HEK293 (cell line): ENCODE measurements around the gene WDFY2.

ENCODE experiments used
- BCL11B ChIP-seq: fragments of 450-650 bp; formaldehyde crosslinking; IDR thresholded peaks from 2 replicates; pipeline ENCODE4 v1.5.1; 2016; ENCODE audit warnings: low read depth, missing biosample characterization, missing genetic modification characterization
- EGR2 ChIP-seq: fragments of 450-650 bp; formaldehyde crosslinking; IDR thresholded peaks from 2 replicates; pipeline ENCODE4 v1.5.1; 2016; ENCODE audit warnings: low read depth, missing biosample characterization, missing genetic modification characterization
- HOXA7 ChIP-seq: sonication (generic); formaldehyde crosslinking; IDR thresholded peaks from 2 replicates; pipeline ENCODE4 v1.8.1; 2022; ENCODE audit warnings: missing genetic modification reagents, borderline replicate concordance
- KLF1 ChIP-seq: fragments of 450-650 bp; formaldehyde crosslinking; IDR thresholded peaks from 2 replicates; pipeline ENCODE4 v1.5.1; 2016; ENCODE audit warnings: missing biosample characterization, missing genetic modification characterization
- MZF1 ChIP-seq: fragments of 450-650 bp; formaldehyde crosslinking; IDR thresholded peaks from 2 replicates; pipeline ENCODE4 v1.5.1; 2017; ENCODE audit warnings: missing biosample characterization, missing genetic modification characterization, borderline replicate concordance
- RBAK ChIP-seq: fragments of 450-650 bp; formaldehyde crosslinking; IDR thresholded peaks from 2 replicates; pipeline ENCODE4 v1.5.1; 2016; ENCODE audit warnings: missing biosample characterization, missing genetic modification characterization
- SP7 ChIP-seq: fragments of 450-650 bp; formaldehyde crosslinking; IDR thresholded peaks from 2 replicates; pipeline ENCODE4 v1.5.1; 2016; ENCODE audit warnings: missing biosample characterization, missing genetic modification characterization
- YY2 ChIP-seq: fragments of 450-650 bp; formaldehyde crosslinking; IDR thresholded peaks from 2 replicates; pipeline ENCODE4 v1.5.1; 2016; ENCODE audit warnings: missing biosample characterization, missing genetic modification characterization
- ZBTB8A ChIP-seq: fragments of 450-650 bp; formaldehyde crosslinking; IDR thresholded peaks from 2 replicates; pipeline ENCODE4 v1.5.1; 2016; ENCODE audit warnings: missing biosample characterization, missing genetic modification characterization
- ZEB2 ChIP-seq: fragments of 450-650 bp; formaldehyde crosslinking; IDR thresholded peaks from 2 replicates; pipeline ENCODE4 v1.5.1; 2016; ENCODE audit warnings: missing biosample characterization, missing genetic modification characterization
- ZFP41 ChIP-seq: fragments of 450-650 bp; formaldehyde crosslinking; IDR thresholded peaks from 2 replicates; pipeline ENCODE4 v1.5.1; 2016; ENCODE audit warnings: missing biosample characterization, missing genetic modification characterization, borderline replicate concordance
- ZNF274 ChIP-seq, 2 experiments: fragments of 200-500 bp in 1 of 2; fragments of 450-650 bp in 1 of 2; sonication (Bioruptor generic) in 1 of 2; formaldehyde crosslinking in 1 of 2; IDR thresholded peaks; 2 replicates each; pipeline versions ENCODE4 v1.5.1 to v1.6.1; 2014 to 2016; ENCODE audit warnings: borderline replicate concordance in 1 of 2, inconsistent platforms in 1 of 2, low read length in 1 of 2, missing biosample characterization in 1 of 2, missing genetic modification characterization in 1 of 2
- ZNF354C ChIP-seq: fragments of 450-650 bp; formaldehyde crosslinking; IDR thresholded peaks from 2 replicates; pipeline ENCODE4 v1.5.1; 2016; ENCODE audit warnings: missing biosample characterization, missing genetic modification characterization, low read depth, borderline replicate concordance
- ZNF394 ChIP-seq: fragments of 450-650 bp; formaldehyde crosslinking; IDR thresholded peaks from 2 replicates; pipeline ENCODE4 v1.5.1; 2016; ENCODE audit warnings: missing biosample characterization, missing genetic modification characterization, mild to moderate bottlenecking, moderate library complexity, borderline replicate concordance
- ZNF423 ChIP-seq: fragments of 450-650 bp; formaldehyde crosslinking; IDR thresholded peaks from 2 replicates; pipeline ENCODE4 v1.5.1; 2016; ENCODE audit warnings: missing biosample characterization, missing genetic modification characterization
- ZNF548 ChIP-seq: fragments of 450-650 bp; formaldehyde crosslinking; IDR thresholded peaks from 2 replicates; pipeline ENCODE4 v1.5.1; 2016; ENCODE audit warnings: missing biosample characterization, missing genetic modification characterization
- ZNF549 ChIP-seq: fragments of 450-650 bp; IDR thresholded peaks from 2 replicates; pipeline ENCODE4 v1.5.1; 2018; ENCODE audit warnings: missing biosample characterization, missing genetic modification characterization, mild to moderate bottlenecking, inconsistent platforms, moderate library complexity
- ZNF596 ChIP-seq: fragments of 450-650 bp; IDR thresholded peaks from 2 replicates; pipeline ENCODE4 v1.5.0; 2018; ENCODE audit warnings: missing biosample characterization, mild to moderate bottlenecking, missing genetic modification characterization, moderate library complexity
- ZNF629 ChIP-seq: fragments of 450-650 bp; formaldehyde crosslinking; IDR thresholded peaks from 2 replicates; pipeline ENCODE4 v1.5.1; 2017; ENCODE audit warnings: missing biosample characterization, missing genetic modification characterization
- ZNF707 ChIP-seq: fragments of 450-650 bp; formaldehyde crosslinking; IDR thresholded peaks from 2 replicates; pipeline ENCODE4 v1.5.1; 2016; ENCODE audit warnings: missing biosample characterization, missing genetic modification characterization
- ZNF76 ChIP-seq: fragments of 450-650 bp; formaldehyde crosslinking; IDR thresholded peaks from 2 replicates; pipeline ENCODE4; 2016; ENCODE audit warnings: low read depth, missing biosample characterization, missing genetic modification characterization, borderline replicate concordance
- ZNF768 ChIP-seq: fragments of 450-650 bp; formaldehyde crosslinking; IDR thresholded peaks from 2 replicates; pipeline ENCODE4 v1.5.1; 2018; ENCODE audit warnings: missing biosample characterization, mild to moderate bottlenecking, missing genetic modification characterization
- TF ChIP-seq, protein P1 (sequence below): fragments of 450-650 bp; formaldehyde crosslinking; IDR thresholded peaks from 2 replicates; pipeline ENCODE4 v1.5.1; 2016; ENCODE audit warnings: missing biosample characterization, missing genetic modification characterization, low read depth
- TF ChIP-seq, protein P2 (sequence below): fragments of 450-650 bp; formaldehyde crosslinking; optimal IDR thresholded peaks from 2 replicates; pipeline ENCODE3; 2016; ENCODE audit warnings: missing biosample characterization, mild to moderate bottlenecking, missing genetic modification characterization
- TF ChIP-seq, protein P3 (sequence below): fragments of 450-650 bp; IDR thresholded peaks from 2 replicates; pipeline ENCODE4 v1.5.1; 2018; ENCODE audit warnings: missing biosample characterization, mild to moderate bottlenecking, missing genetic modification characterization
- TF ChIP-seq, protein P4 (sequence below): fragments of 450-650 bp; formaldehyde crosslinking; IDR thresholded peaks from 2 replicates; pipeline ENCODE4 v1.5.1; 2016; ENCODE audit warnings: missing biosample characterization, missing genetic modification characterization
- TF ChIP-seq, protein P5 (sequence below): fragments of 450-650 bp; formaldehyde crosslinking; conservative IDR thresholded peaks from 2 replicates; pipeline ENCODE4 v1.5.1; 2016; ENCODE audit warnings: low read depth, missing biosample characterization, missing genetic modification characterization
- TF ChIP-seq, protein P6 (sequence below): fragments of 450-650 bp; formaldehyde crosslinking; IDR thresholded peaks from 2 replicates; pipeline ENCODE4 v1.5.1; 2016; ENCODE audit warnings: missing biosample characterization, missing genetic modification characterization

WDFY2 gene

DNA sequence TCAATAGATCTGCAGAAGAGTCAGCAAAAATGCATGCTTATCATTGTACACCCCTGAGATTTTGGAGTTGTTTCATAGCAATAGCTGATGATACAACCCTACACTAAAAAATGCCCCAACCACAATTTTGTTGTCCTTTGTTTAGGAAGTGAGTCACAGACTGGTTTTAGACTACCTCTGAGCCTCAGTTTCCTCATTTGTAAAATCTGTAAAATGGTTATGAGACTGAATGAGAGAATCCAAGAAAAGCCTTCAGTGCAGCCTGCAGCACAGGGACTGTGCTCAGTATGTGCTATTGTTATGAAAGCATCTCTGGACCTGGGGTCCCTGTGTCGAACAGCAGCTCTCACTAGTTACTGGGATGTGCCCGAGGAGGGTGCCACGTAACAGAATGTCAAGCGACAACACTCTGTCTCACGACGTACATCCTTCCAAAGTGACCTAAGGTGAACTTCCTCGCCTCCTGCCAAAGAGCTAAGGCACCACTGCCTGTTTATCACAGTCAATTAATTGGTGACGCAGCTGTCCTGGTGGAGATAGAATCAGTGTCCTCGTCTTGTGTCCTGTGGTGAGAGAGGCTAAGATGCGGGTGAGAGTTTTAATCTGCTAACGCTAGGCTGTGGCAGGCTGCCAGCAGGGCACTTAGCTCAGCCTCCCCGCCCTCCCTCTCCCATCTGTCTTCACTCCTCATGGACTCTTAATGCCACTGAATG is 201.6 kb downstream of the WDFY2 start (continued):
- TF ChIP-seq, protein P1, sequence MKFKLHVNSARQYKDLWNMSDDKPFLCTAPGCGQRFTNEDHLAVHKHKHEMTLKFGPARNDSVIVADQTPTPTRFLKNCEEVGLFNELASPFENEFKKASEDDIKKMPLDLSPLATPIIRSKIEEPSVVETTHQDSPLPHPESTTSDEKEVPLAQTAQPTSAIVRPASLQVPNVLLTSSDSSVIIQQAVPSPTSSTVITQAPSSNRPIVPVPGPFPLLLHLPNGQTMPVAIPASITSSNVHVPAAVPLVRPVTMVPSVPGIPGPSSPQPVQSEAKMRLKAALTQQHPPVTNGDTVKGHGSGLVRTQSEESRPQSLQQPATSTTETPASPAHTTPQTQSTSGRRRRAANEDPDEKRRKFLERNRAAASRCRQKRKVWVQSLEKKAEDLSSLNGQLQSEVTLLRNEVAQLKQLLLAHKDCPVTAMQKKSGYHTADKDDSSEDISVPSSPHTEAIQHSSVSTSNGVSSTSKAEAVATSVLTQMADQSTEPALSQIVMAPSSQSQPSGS (tag by site-specific recombination), result 0 out of 2 replicates have a peak, but pooled peaks have one; percentile 27
- no peak for TF ChIP-seq ZNF354C (tag by site-specific recombination)
- TF ChIP-seq ZNF423 (tag by site-specific recombination), result no peak
- TF ChIP-seq ZNF596 (tag by site-specific recombination), result 0 out of 2 replicates have a peak, but pooled peaks have one; percentile 26
- no peak for TF ChIP-seq ZFP41 (tag by site-specific recombination)
- TF ChIP-seq SP7 (tag by site-specific recombination), result peak; percentile 81
- TF ChIP-seq ZNF76 (tag by site-specific recombination), result peak; percentile 21; the same call in 1 of the 2 replicates
- TF ChIP-seq, protein P2, sequence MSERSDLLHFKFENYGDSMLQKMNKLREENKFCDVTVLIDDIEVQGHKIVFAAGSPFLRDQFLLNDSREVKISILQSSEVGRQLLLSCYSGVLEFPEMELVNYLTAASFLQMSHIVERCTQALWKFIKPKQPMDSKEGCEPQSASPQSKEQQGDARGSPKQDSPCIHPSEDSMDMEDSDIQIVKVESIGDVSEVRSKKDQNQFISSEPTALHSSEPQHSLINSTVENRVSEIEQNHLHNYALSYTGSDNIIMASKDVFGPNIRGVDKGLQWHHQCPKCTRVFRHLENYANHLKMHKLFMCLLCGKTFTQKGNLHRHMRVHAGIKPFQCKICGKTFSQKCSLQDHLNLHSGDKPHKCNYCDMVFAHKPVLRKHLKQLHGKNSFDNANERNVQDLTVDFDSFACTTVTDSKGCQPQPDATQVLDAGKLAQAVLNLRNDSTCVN, result peak; percentile 19
- TF ChIP-seq ZEB2 (tag by site-specific recombination), result peak; percentile 90
- TF ChIP-seq ZNF549 (tag by site-specific recombination), result no peak
- TF ChIP-seq HOXA7, result no peak
- TF ChIP-seq ZNF274 (IDR thresholded peaks at IDR 0.05; ENCODE audit: low read length), result no peak
- TF ChIP-seq ZNF274 (tag by site-specific recombination; IDR thresholded peaks at IDR 0.05; ENCODE audit: borderline replicate concordance), result no peak
- no peak for TF ChIP-seq YY2 (tag by site-specific recombination)
- no peak for TF ChIP-seq RBAK
- TF ChIP-seq KLF1, result peak; percentile 50
- TF ChIP-seq ZBTB8A (tag by site-specific recombination), result peak; percentile 86
- no peak for TF ChIP-seq EGR2 (tag by site-specific recombination)
- TF ChIP-seq ZNF394 (tag by site-specific recombination), result peak; percentile 30; the same call in 1 of the 2 replicates
- no peak for TF ChIP-seq MZF1 (tag by site-specific recombination)
- no peak for TF ChIP-seq ZNF707 (tag by site-specific recombination)
- TF ChIP-seq, protein P3, sequence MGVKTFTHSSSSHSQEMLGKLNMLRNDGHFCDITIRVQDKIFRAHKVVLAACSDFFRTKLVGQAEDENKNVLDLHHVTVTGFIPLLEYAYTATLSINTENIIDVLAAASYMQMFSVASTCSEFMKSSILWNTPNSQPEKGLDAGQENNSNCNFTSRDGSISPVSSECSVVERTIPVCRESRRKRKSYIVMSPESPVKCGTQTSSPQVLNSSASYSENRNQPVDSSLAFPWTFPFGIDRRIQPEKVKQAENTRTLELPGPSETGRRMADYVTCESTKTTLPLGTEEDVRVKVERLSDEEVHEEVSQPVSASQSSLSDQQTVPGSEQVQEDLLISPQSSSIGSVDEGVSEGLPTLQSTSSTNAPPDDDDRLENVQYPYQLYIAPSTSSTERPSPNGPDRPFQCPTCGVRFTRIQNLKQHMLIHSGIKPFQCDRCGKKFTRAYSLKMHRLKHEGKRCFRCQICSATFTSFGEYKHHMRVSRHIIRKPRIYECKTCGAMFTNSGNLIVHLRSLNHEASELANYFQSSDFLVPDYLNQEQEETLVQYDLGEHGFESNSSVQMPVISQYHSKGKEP, result peak; percentile 55
- no peak for TF ChIP-seq ZNF548
- TF ChIP-seq BCL11B, result no peak
- TF ChIP-seq, protein P4, sequence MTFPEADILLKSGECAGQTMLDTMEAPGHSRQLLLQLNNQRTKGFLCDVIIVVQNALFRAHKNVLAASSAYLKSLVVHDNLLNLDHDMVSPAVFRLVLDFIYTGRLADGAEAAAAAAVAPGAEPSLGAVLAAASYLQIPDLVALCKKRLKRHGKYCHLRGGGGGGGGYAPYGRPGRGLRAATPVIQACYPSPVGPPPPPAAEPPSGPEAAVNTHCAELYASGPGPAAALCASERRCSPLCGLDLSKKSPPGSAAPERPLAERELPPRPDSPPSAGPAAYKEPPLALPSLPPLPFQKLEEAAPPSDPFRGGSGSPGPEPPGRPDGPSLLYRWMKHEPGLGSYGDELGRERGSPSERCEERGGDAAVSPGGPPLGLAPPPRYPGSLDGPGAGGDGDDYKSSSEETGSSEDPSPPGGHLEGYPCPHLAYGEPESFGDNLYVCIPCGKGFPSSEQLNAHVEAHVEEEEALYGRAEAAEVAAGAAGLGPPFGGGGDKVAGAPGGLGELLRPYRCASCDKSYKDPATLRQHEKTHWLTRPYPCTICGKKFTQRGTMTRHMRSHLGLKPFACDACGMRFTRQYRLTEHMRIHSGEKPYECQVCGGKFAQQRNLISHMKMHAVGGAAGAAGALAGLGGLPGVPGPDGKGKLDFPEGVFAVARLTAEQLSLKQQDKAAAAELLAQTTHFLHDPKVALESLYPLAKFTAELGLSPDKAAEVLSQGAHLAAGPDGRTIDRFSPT (tag by site-specific recombination), result no peak
- TF ChIP-seq ZNF629 (tag by site-specific recombination), result peak; percentile 93
- TF ChIP-seq, protein P5, sequence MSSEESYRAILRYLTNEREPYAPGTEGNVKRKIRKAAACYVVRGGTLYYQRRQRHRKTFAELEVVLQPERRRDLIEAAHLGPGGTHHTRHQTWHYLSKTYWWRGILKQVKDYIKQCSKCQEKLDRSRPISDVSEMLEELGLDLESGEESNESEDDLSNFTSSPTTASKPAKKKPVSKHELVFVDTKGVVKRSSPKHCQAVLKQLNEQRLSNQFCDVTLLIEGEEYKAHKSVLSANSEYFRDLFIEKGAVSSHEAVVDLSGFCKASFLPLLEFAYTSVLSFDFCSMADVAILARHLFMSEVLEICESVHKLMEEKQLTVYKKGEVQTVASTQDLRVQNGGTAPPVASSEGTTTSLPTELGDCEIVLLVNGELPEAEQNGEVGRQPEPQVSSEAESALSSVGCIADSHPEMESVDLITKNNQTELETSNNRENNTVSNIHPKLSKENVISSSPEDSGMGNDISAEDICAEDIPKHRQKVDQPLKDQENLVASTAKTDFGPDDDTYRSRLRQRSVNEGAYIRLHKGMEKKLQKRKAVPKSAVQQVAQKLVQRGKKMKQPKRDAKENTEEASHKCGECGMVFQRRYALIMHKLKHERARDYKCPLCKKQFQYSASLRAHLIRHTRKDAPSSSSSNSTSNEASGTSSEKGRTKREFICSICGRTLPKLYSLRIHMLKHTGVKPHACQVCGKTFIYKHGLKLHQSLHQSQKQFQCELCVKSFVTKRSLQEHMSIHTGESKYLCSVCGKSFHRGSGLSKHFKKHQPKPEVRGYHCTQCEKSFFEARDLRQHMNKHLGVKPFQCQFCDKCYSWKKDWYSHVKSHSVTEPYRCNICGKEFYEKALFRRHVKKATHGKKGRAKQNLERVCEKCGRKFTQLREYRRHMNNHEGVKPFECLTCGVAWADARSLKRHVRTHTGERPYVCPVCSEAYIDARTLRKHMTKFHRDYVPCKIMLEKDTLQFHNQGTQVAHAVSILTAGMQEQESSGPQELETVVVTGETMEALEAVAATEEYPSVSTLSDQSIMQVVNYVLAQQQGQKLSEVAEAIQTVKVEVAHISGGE (tag by site-specific recombination), result no peak
- TF ChIP-seq ZNF768 (tag by site-specific recombination), result no peak
- TF ChIP-seq, protein P6, sequence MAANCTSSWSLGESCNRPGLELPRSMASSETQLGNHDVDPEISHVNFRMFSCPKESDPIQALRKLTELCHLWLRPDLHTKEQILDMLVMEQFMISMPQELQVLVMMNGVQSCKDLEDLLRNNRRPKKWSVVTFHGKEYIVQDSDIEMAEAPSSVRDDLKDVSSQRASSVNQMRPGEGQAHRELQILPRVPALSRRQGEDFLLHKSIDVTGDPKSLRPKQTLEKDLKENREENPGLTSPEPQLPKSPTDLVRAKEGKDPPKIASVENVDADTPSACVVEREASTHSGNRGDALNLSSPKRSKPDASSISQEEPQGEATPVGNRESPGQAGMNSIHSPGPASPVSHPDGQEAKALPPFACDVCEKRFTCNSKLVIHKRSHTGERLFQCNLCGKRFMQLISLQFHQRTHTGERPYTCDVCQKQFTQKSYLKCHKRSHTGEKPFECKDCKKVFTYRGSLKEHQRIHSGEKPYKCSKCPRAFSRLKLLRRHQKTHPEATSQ (tag by site-specific recombination), result no peak
